ENCODE data around the gene ARHGAP42. TPM values are rescaled to one million over a fixed set of nuclear protein-coding genes. Genes with fewer than 3 reads are reported as not detected.
"Not testable (repeated sequence)": the region's sequence is repeated elsewhere in the genome, so short reads cannot be mapped to it uniquely, and the experiment has no call there.

ARHGAP42 gene
- total RNA-seq, 1 experiment from 2014 or later: 39.1 TPM

DNA sequence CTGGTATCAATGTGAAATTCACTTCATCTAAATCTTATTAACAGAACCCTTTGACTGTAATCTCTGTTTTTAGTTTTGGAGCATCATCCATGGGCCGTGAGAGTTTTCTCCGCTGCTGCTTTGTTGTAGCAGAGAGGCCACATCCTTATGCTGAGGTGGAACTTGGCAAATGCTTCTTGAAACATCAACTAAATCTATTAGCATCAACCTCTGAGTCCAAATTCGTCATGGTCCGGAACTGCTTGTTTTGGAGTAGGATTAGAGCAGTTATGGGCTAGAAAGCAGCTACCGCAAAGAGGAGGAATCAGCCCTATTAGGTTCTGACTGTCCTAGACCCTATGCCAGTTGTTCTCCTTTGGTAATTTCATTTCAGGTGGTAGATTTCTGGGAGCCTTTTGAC, 324.8 kb downstream of the ARHGAP42 start:
- H3K23me2 ChIP-seq (ENCODE audit: insufficient read length, low read depth, low read length, poor library complexity, severe bottlenecking): no peaks in the 10 kb centered on the region
- no peaks in the 10 kb centered on the region for H3K27me3 ChIP-seq (ENCODE audit: insufficient read depth, low read length)
- H3K9me3 ChIP-seq (ENCODE audit: control insufficient read depth, low read depth, low read length): no peaks in the 10 kb centered on the region
- H3K79me2 ChIP-seq (ENCODE audit: insufficient read depth, low read length): no peaks in the 10 kb centered on the region
- no peak overlapping the region for H2BK5ac ChIP-seq (ENCODE audit: insufficient read length, low read length)
- no peak overlapping the region for H3K4ac ChIP-seq (ENCODE audit: low read depth, low read length)
- peaks cover 0 to 2% of the 10 kb centered on the region in 2 experiments; a peak in 1 of 5 replicates for H3K9me3 Mint-ChIP-seq
- no peaks in the 10 kb centered on the region; a peak in 1 of 7 replicates for H3K36me3 Mint-ChIP-seq (ENCODE audit: insufficient read depth in 1 of 3, low read depth in 3 of 3)
- TF ChIP-seq, protein P1, sequence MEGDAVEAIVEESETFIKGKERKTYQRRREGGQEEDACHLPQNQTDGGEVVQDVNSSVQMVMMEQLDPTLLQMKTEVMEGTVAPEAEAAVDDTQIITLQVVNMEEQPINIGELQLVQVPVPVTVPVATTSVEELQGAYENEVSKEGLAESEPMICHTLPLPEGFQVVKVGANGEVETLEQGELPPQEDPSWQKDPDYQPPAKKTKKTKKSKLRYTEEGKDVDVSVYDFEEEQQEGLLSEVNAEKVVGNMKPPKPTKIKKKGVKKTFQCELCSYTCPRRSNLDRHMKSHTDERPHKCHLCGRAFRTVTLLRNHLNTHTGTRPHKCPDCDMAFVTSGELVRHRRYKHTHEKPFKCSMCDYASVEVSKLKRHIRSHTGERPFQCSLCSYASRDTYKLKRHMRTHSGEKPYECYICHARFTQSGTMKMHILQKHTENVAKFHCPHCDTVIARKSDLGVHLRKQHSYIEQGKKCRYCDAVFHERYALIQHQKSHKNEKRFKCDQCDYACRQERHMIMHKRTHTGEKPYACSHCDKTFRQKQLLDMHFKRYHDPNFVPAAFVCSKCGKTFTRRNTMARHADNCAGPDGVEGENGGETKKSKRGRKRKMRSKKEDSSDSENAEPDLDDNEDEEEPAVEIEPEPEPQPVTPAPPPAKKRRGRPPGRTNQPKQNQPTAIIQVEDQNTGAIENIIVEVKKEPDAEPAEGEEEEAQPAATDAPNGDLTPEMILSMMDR (conservative IDR thresholded peaks at IDR 0.05): no peak
- no peak overlapping the region for H3K9ac ChIP-seq (ENCODE audit: extremely low read depth, insufficient read length, low read length)
- H4K5ac ChIP-seq (ENCODE audit: insufficient read length, low read depth, low read length): no peak overlapping the region
- no peak overlapping the region for H2AFZ ChIP-seq (ENCODE audit: low read length)
- no peak overlapping the region for H3K4me3 Mint-ChIP-seq
- no peak overlapping the region for H4K8ac ChIP-seq (replicated peaks; ENCODE audit: insufficient read length, low read depth, low read length)
- H3K27me3 Mint-ChIP-seq (ENCODE audit: low read depth): no peaks in the 10 kb centered on the region
- H3K18ac ChIP-seq (ENCODE audit: insufficient read length, low read depth, low read length): no peak overlapping the region
- no peak overlapping the region for H3K56ac ChIP-seq (ENCODE audit: insufficient read length, low read depth, low read length)
- no peak overlapping the region for H3T11ph ChIP-seq (ENCODE audit: low read length)
- 0 out of 2 replicates have a peak overlapping the region, but pooled peaks have one; percentile 47 for H3K14ac ChIP-seq (ENCODE audit: insufficient read depth, low read length)
- H3K4me2 ChIP-seq (ENCODE audit: insufficient read depth, insufficient read length, low read length): no peak overlapping the region
- no peak overlapping the region for H4K91ac ChIP-seq (ENCODE audit: insufficient read length, low read depth, low read length)
- no CpG with 5 or more reads among the region's 5 CpGs for WGBS (ENCODE audit: extremely low coverage, insufficient read length, low lambda C conversion rate)
- H2BK120ac ChIP-seq (ENCODE audit: low read depth, low read length, poor library complexity, severe bottlenecking): no peak overlapping the region
- H3K27ac Mint-ChIP-seq: no peak overlapping the region
- H2AK5ac ChIP-seq (ENCODE audit: insufficient read length, low read length): no peak overlapping the region
- H3K4me1 ChIP-seq (ENCODE audit: insufficient read depth, low read length): no peaks in the 10 kb centered on the region
- H3K23ac ChIP-seq (ENCODE audit: insufficient read length, low read depth, low read length): no peak overlapping the region
- no peak for DNase-seq
- H3K79me1 ChIP-seq (ENCODE audit: insufficient read depth, low read depth, low read length, poor library complexity, severe bottlenecking): no peaks in the 10 kb centered on the region
- no peak overlapping the region for H3K27ac ChIP-seq (ENCODE audit: insufficient read length, low read depth, low read length)
- H2BK12ac ChIP-seq (ENCODE audit: insufficient read length, low read depth, low read length): no peak overlapping the region
- H4K20me1 ChIP-seq (ENCODE audit: control insufficient read depth, insufficient read depth, insufficient read length): no peaks in the 10 kb centered on the region
- H2BK20ac ChIP-seq (ENCODE audit: low read depth, low read length, poor library complexity, severe bottlenecking): no peak overlapping the region
- H2BK15ac ChIP-seq (ENCODE audit: low read depth, low read length): no peak overlapping the region
- H3K4me1 Mint-ChIP-seq: peaks cover 0 to 8% of the 10 kb centered on the region in 2 experiments; a peak in 1 of 4 replicates

DNA sequence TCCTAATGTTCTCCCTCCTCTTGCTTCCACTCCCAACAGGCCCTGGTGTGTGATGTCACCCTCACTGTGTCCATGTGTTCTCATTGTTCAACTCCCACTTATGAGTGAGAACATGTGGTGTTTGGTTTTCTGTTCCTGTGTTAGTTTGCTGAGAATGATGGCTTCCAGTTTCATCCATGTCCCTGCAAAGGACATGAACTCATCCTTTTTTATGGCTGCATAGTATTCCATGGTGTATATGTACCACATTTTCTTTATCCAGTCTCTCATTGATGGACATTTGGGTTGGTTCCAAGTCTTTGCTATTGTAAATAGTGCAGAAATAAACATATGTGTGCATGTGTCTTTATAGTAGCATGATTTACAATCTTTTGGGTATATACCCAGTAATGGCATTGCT, 326.6 kb downstream of the ARHGAP42 start:
- not testable (repeated sequence) for H3K27ac Mint-ChIP-seq; H3K9me3 ChIP-seq (ENCODE audit: control insufficient read depth, low read depth, low read length); H3K27me3 ChIP-seq (ENCODE audit: insufficient read depth, low read length); H2BK15ac ChIP-seq (ENCODE audit: low read depth, low read length); H3K23me2 ChIP-seq (ENCODE audit: insufficient read length, low read depth, low read length, poor library complexity, severe bottlenecking); H2AFZ ChIP-seq (ENCODE audit: low read length); H3K14ac ChIP-seq (ENCODE audit: insufficient read depth, low read length); H3K4me2 ChIP-seq (ENCODE audit: insufficient read depth, insufficient read length, low read length); DNase-seq; H2BK120ac ChIP-seq (ENCODE audit: low read depth, low read length, poor library complexity, severe bottlenecking); H4K91ac ChIP-seq (ENCODE audit: insufficient read length, low read depth, low read length); H3K9ac ChIP-seq (ENCODE audit: extremely low read depth, insufficient read length, low read length); H4K5ac ChIP-seq (ENCODE audit: insufficient read length, low read depth, low read length); H2BK20ac ChIP-seq (ENCODE audit: low read depth, low read length, poor library complexity, severe bottlenecking); H4K8ac ChIP-seq (replicated peaks; ENCODE audit: insufficient read length, low read depth, low read length); H3K4me1 ChIP-seq (ENCODE audit: insufficient read depth, low read length); H3T11ph ChIP-seq (ENCODE audit: low read length); H3K79me1 ChIP-seq (ENCODE audit: insufficient read depth, low read depth, low read length, poor library complexity, severe bottlenecking); H2AK5ac ChIP-seq (ENCODE audit: insufficient read length, low read length); H3K4me3 Mint-ChIP-seq; H3K4me1 Mint-ChIP-seq; H3K36me3 Mint-ChIP-seq (ENCODE audit: insufficient read depth in 1 of 3, low read depth in 3 of 3); H3K18ac ChIP-seq (ENCODE audit: insufficient read length, low read depth, low read length); H2BK12ac ChIP-seq (ENCODE audit: insufficient read length, low read depth, low read length); H3K27me3 Mint-ChIP-seq (ENCODE audit: low read depth); H3K4ac ChIP-seq (ENCODE audit: low read depth, low read length); H3K23ac ChIP-seq (ENCODE audit: insufficient read length, low read depth, low read length); H3K27ac ChIP-seq (ENCODE audit: insufficient read length, low read depth, low read length); H3K79me2 ChIP-seq (ENCODE audit: insufficient read depth, low read length); H3K56ac ChIP-seq (ENCODE audit: insufficient read length, low read depth, low read length); H2BK5ac ChIP-seq (ENCODE audit: insufficient read length, low read length); H3K9me3 Mint-ChIP-seq; H4K20me1 ChIP-seq (ENCODE audit: control insufficient read depth, insufficient read depth, insufficient read length)

Measured in H9 (cell line).